GM12873 (cell line): Measurements from ENCODE around the gene UBL4B.

Experiments used
- CTCF ChIP-seq: IDR thresholded peaks from 2 replicates; pipeline ENCODE4 v1.5.1; 2012; ENCODE audit warnings: low read depth, mild to moderate bottlenecking, moderate library complexity, low read length, control low read depth; ENCODE audit not compliant: insufficient read depth; ENCODE audit errors: missing control alignments

The UBL4B gene

DNA sequence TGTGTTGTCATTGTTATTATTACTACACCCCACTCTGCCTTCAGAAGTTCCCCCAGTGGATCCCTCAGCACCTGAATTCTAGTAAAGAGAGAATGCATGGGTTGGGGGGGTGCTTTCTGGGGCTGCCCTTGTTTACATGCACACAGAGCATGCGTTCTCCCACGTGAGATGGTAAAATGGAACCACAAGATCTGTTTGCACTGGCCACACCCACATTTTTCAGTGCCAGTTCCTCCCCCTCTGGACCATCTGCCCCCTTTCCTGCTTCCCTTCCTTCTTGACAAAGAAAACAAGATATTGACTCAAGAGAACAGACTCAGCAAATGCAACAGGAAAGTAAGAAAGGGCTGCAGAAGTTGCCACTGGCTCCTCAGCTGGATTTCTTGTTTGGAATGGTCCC is 46.9 kb downstream of the UBL4B start:
- TF ChIP-seq CTCF = no peak

DNA sequence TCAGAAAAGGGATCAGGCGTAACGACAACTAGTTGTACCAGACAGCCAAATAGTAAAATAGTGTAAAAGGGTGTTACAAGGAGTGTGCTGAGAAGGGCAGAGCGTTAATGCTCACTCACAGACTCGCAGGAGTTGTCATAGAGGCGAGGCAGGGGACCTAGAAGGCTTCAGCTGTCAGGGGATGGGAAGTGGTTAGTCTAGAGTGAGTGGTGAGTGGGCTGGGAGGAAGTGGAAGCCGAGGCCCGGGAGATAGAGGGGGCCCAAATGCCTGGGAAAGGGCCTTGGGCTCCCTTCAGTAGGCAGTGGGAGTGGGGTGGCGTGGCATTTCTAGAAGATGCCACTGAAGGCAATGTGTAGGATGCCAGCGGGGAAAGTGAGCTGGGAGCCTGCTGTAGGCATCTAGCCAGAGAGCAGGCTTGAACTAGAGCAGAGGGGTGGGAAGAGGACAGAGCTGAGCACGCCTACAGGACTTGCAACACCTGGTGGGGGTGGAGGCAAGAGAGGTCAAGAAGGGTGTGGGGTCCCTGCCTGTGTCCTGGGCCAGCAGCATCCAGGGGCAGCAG is 48.4 kb downstream of the UBL4B start:
- TF ChIP-seq CTCF = no peak

DNA sequence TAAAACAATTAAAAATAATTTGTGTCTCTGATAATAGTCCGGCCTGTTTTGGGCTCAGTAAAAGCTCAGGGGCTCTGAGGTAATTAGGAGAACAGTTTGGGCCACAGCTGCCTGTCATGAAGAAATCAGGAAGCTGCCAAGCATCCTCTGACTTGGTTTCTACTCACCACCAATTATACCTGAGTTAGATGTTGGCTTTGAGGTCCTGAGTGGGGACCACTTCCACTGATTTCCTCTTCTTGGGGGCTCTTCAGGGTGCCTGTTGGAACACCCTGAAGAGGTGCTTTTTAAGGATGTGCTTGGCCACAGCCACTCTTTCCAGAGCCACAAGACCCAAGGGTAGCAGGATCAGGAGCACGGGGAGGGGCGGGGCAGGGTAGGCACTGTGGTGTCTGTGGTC is 48.9 kb downstream of the UBL4B start:
- no peak for TF ChIP-seq CTCF

DNA sequence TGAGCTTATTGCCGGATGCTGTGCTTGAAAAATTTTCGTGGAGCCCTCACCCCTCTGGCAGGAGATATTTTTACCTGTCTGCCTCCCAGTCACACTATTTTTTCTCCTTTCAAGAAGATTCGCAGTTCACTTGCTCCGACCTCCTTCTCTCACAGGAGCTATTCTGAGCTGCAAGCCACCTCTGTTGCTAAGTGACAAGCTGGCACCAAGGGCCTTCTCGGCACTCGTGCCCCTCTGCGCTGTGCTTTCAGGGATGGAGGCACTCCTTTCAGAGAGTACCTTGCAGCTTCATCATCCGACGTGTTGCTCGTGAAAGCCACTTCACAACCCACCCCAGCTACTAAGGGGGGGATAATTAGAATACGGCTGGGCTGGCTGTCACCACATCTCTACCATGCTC is 49.6 kb downstream of the UBL4B start:
- no peak for TF ChIP-seq CTCF
